CD4-positive, alpha-beta T cell (primary cell): ENCODE results near the gene MYRIP. TPM values are rescaled to one million over a fixed set of nuclear protein-coding genes. Genes with fewer than 3 reads are reported as not detected.

ENCODE experiments used
- ATAC-seq: fragments of 200-7000 bp; cut with Tn5 transposase; one replicate; pipeline ENCODE4 v1.10.0; 2022; ENCODE audit warnings: mild to moderate bottlenecking; ENCODE audit not compliant: poor library complexity
- CTCF ChIA-PET: fragments of 350-600 bp; sonication (Branson Sonifier 250); formaldehyde crosslinking; loops from one replicate; lab custom pipeline; 2021; ENCODE audit warnings: antibody characterized with exemption, inconsistent platforms; lab: Charles Lee
- POLR2A ChIA-PET: fragments of 350-600 bp; sonication (Branson Sonifier 250); formaldehyde crosslinking; loops from one replicate; lab custom pipeline; 2021; ENCODE audit warnings: antibody characterized with exemption, inconsistent platforms; lab: Charles Lee
- DNase-seq, 14 experiments: peaks; one replicate each; pipeline ENCODE4 v3.0.0-alpha.2; 2013 to 2020; ENCODE audit warnings: mixed read lengths in 2 of 14
- H3K27ac ChIP-seq, 2 donors: one replicate each; pipeline versions ENCODE4 v1.5.1 to v1.7.0; 2013; ENCODE audit warnings: low read length in 2 of 2, low read depth in 1 of 2, mild to moderate bottlenecking in 1 of 2
- H3K27me3 ChIP-seq, 2 experiments: 1 replicate in 1 of 2; 2 replicates in 1 of 2; pipeline versions ENCODE4 v1.6.1 to v1.7.0; 2013; ENCODE audit warnings: low read length in 2 of 2, control low read depth in 1 of 2, mild to moderate bottlenecking in 1 of 2, moderate library complexity in 1 of 2; ENCODE audit not compliant: insufficient read depth in 2 of 2, control insufficient read depth in 1 of 2
- H3K36me3 ChIP-seq: one replicate; pipeline ENCODE4 v1.6.1; 2013; ENCODE audit warnings: low read length, control low read depth; ENCODE audit not compliant: insufficient read depth
- H3K4me1 ChIP-seq: one replicate; pipeline ENCODE4 v1.6.1; 2013; ENCODE audit warnings: low read length, control low read depth; ENCODE audit not compliant: insufficient read depth
- H3K4me3 ChIP-seq: one replicate; pipeline ENCODE4 v1.5.1; 2013; ENCODE audit warnings: mild to moderate bottlenecking, low read length, moderate library complexity
- H3K9me3 ChIP-seq, 2 experiments: 1 replicate in 1 of 2; 2 replicates in 1 of 2; pipeline versions ENCODE4 v1.6.1 to v1.7.0; 2013; ENCODE audit warnings: low read length in 2 of 2, mild to moderate bottlenecking in 2 of 2, control low read depth in 1 of 2, moderate library complexity in 1 of 2; ENCODE audit not compliant: control insufficient read depth in 1 of 2, insufficient read depth in 1 of 2
- H3K27ac Mint-ChIP-seq: one replicate; pipeline ENCODE4 v1.8.0; 2020; ENCODE audit warnings: mixed read lengths
- H3K27me3 Mint-ChIP-seq: one replicate; pipeline ENCODE4 v1.8.0; 2021; ENCODE audit warnings: mixed read lengths
- H3K36me3 Mint-ChIP-seq: one replicate; pipeline ENCODE4 v1.8.0; 2021; ENCODE audit warnings: low read depth, mixed read lengths
- H3K4me1 Mint-ChIP-seq: one replicate; pipeline ENCODE4 v1.8.0; 2021; ENCODE audit warnings: low read depth, mixed read lengths
- H3K4me3 Mint-ChIP-seq: one replicate; pipeline ENCODE4 v1.8.0; 2020; ENCODE audit warnings: mild to moderate bottlenecking, mixed read lengths
- H3K9me3 Mint-ChIP-seq: one replicate; pipeline ENCODE4 v1.8.0; 2020; ENCODE audit warnings: mixed read lengths
- intact Hi-C, 2 experiments: fragments of 100-400 bp; cut with DNase I in 1 of 2; cut with micrococcal nuclease in 1 of 2; formaldehyde crosslinking; loops; one replicate each; pipeline versions ENCODE4 v1.15.1 to v1.9.0; 2023 to 2025; cut with DNase I, micrococcal nuclease
- total RNA-seq, 174 experiments: library from RNA in 2 of 174; stranded (reverse) in 2 of 174; gene quantifications; one replicate each; pipeline ENCODE4 v1.2.3 and lab custom pipeline; 2021 to 2026
- TF ChIP-seq, protein P1 (sequence below): fragments of 200-600 bp; IDR thresholded peaks from one replicate; pipeline ENCODE4 v1.8.0; 2022; ENCODE audit warnings: antibody characterized with exemption, mild to moderate bottlenecking

The MYRIP gene
- total RNA-seq, 2 experiments from 2014 or later = not detected

DNA sequence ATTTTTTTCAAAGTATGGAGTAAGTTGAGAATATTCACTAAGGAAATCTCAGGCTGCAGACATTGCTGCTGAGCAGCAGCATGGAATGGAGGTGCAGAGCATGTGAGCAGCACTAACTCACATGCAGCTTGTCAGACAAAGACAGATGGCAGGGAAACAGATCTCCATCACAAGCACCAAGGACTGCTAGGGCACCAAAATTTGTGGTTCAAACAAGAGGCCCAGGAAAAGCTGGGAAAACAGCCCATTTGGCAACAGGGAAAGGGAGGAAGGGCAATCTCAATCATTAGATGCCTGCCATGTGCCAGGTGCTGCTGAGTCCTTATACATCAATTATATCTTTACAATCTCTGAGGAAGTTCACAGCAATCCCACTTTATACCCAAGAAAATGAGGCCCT is 452.9 kb downstream of the MYRIP start:
- no peaks in the 10 kb centered on the region for H3K36me3 ChIP-seq
- no peak overlapping the region for H3K4me3 ChIP-seq
- CTCF ChIA-PET = no interaction called here
- Mint-ChIP-seq H3K27me3 (no peaks in the 10 kb centered on the region), H3K4me3 (no peak overlapping the region), H3K4me1 (no peaks in the 10 kb centered on the region), H3K36me3 (no peaks in the 10 kb centered on the region), H3K27ac (no peak overlapping the region), H3K9me3 (no peaks in the 10 kb centered on the region)
- DNase-seq (no peak), ATAC-seq (no peak)
- no peaks in the 10 kb centered on the region for H3K27me3 ChIP-seq
- no peaks in the 10 kb centered on the region for H3K9me3 ChIP-seq
- POLR2A ChIA-PET = no interaction called here
- TF ChIP-seq, protein P1, sequence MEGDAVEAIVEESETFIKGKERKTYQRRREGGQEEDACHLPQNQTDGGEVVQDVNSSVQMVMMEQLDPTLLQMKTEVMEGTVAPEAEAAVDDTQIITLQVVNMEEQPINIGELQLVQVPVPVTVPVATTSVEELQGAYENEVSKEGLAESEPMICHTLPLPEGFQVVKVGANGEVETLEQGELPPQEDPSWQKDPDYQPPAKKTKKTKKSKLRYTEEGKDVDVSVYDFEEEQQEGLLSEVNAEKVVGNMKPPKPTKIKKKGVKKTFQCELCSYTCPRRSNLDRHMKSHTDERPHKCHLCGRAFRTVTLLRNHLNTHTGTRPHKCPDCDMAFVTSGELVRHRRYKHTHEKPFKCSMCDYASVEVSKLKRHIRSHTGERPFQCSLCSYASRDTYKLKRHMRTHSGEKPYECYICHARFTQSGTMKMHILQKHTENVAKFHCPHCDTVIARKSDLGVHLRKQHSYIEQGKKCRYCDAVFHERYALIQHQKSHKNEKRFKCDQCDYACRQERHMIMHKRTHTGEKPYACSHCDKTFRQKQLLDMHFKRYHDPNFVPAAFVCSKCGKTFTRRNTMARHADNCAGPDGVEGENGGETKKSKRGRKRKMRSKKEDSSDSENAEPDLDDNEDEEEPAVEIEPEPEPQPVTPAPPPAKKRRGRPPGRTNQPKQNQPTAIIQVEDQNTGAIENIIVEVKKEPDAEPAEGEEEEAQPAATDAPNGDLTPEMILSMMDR = no peak
- intact Hi-C loops = no loop called here
- H3K4me1 ChIP-seq = no peaks in the 10 kb centered on the region
- H3K27ac ChIP-seq = no peak overlapping the region

DNA sequence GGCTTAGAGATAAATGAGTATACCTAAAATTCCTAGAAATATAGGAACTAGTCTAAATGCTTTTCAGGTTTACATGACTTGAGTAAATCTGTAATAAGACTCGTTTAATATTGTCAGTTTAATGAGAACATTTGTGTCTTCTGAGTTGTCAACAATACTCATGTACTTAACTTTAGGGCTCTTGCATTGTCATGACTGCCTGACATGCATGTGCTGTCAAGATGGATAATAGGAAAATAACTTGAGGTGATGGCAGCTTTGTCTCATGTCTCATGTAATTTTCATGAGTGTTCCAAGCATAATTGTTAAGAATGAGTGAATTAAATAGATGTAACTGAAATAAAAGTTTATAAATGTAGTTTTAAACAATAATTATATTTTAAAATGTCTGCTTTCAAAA is 455.0 kb downstream of the MYRIP start:
- Histone ChIP-seq H3K36me3 (no peaks in the 10 kb centered on the region), H3K27ac (no peak overlapping the region), H3K4me1 (no peaks in the 10 kb centered on the region), H3K27me3 (no peaks in the 10 kb centered on the region), H3K4me3 (no peak overlapping the region), H3K9me3 (no peaks in the 10 kb centered on the region)
- H3K27ac Mint-ChIP-seq = no peak overlapping the region
- TF ChIP-seq, protein P1 = no peak
- H3K9me3 Mint-ChIP-seq = no peaks in the 10 kb centered on the region
- ChIA-PET POLR2A (no interaction called here), CTCF (no interaction called here)
- ATAC-seq (no peak), DNase-seq (no peak)
- intact Hi-C loops = no loop called here
- no peaks in the 10 kb centered on the region for H3K4me1 Mint-ChIP-seq
- no peaks in the 10 kb centered on the region for H3K27me3 Mint-ChIP-seq
- peaks cover 5% of the 10 kb centered on the region for H3K36me3 Mint-ChIP-seq
- no peak overlapping the region for H3K4me3 Mint-ChIP-seq

DNA sequence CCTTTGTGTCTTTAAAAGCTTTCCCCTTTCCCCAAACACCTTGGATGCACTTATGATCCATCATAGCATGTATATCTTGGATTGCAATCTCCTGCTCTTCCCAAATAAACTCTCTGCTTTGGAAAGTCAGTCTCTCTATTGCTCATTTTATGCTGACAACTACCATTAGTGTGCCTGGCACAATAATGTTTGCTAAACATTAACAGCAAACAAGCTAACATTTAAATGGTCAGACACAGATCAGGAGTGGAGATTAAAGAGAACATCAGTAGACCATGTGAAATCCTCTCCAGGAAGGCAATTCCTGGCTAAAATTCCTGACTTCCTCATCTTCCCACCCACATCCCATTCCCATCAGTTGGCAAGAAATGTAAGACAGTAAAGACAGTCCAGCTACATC is 455.8 kb downstream of the MYRIP start:
- H3K4me1 Mint-ChIP-seq = no peaks in the 10 kb centered on the region
- H3K36me3 Mint-ChIP-seq = peaks cover 5% of the 10 kb centered on the region
- CTCF ChIA-PET = no interaction called here
- no peak overlapping the region for H3K27ac Mint-ChIP-seq
- Histone ChIP-seq H3K9me3 (no peaks in the 10 kb centered on the region), H3K4me3 (no peak overlapping the region), H3K27ac (no peak overlapping the region), H3K36me3 (no peaks in the 10 kb centered on the region), H3K27me3 (no peaks in the 10 kb centered on the region), H3K4me1 (no peaks in the 10 kb centered on the region)
- H3K4me3 Mint-ChIP-seq = no peak overlapping the region
- no peaks in the 10 kb centered on the region for H3K27me3 Mint-ChIP-seq
- intact Hi-C loops = no loop called here
- POLR2A ChIA-PET = no interaction called here
- no peaks in the 10 kb centered on the region for H3K9me3 Mint-ChIP-seq
- TF ChIP-seq, protein P1 = no peak
- ATAC-seq = no peak
- DNase-seq = no peak
